GM23248 (cell line): ENCODE measurements around the gene BNIPL.

Experiments used
- EZH2 ChIP-seq: fragments of 200-600 bp; sonication (generic); IDR thresholded peaks from 2 replicates; pipeline ENCODE4 v1.6.1; 2018; ENCODE audit warnings: antibody characterized with exemption, mild to moderate bottlenecking; ENCODE audit not compliant: insufficient read depth, poor library complexity, severe bottlenecking
- EZH2phosphoT487 ChIP-seq: fragments of 200-600 bp; sonication (generic); IDR thresholded peaks from 2 replicates; pipeline ENCODE4 v1.6.1; 2018; ENCODE audit warnings: antibody characterized with exemption, moderate library complexity, mild to moderate bottlenecking, low read depth; ENCODE audit not compliant: insufficient read depth

GRCh38 chr1:150992626-150993025, 43.8 kb upstream of the BNIPL start:
- TF ChIP-seq EZH2phosphoT487 = no peak
- TF ChIP-seq EZH2 = no peak
